Stomach (tissue), 4 donors: ENCODE measurements around the gene F12.

ENCODE experiments used
- CTCF ChIP-seq, 7 experiments: fragments of 450-650 bp in 4 of 7; fragments of 200-600 bp in 3 of 7; sonication (generic) in 3 of 7; IDR thresholded peaks; one replicate each; pipeline ENCODE4 v1.5.1; 2016 to 2019; ENCODE audit warnings: antibody characterized with exemption in 7 of 7, control low read depth in 2 of 7, mild to moderate bottlenecking in 1 of 7
- POLR2A ChIP-seq, 4 donors: fragments of 450-650 bp; IDR thresholded peaks; one replicate each; pipeline ENCODE4 v1.6.1; 2016; ENCODE audit warnings: antibody characterized with exemption in 4 of 4, control low read depth in 2 of 4, mild to moderate bottlenecking in 1 of 4, moderate library complexity in 1 of 4
- POLR2AphosphoS5 ChIP-seq, 3 donors: sonication (generic); formaldehyde crosslinking; IDR thresholded peaks; one replicate each; pipeline ENCODE4 v1.6.1; 2016; ENCODE audit warnings: antibody characterized with exemption in 3 of 3

DNA sequence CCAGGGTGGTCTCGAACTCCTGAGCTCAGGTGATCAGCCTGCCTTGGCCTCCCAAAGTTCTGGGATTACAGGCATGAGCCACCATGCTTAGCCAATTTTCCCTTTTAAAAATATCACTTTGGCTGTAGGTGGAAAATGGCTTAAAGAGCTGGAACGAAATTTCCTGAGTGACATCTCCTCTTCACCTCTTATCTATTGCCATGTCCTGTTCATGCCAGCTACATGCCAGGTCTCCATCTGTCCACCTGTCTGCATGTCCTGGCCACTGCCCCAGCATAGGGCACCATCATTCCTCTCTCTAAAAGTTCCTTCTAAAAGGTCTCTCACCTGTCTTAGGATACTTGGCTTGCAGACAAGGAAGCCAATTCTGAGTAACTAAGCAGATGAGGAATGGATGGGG lies 14.3 kb upstream of the F12 start:
- no peak for TF ChIP-seq CTCF (IDR thresholded peaks at IDR 0.05)
- no peak for TF ChIP-seq POLR2AphosphoS5 (IDR thresholded peaks at IDR 0.05)
- no peak for TF ChIP-seq POLR2A (IDR thresholded peaks at IDR 0.05)
